ENCODE data around the gene ZNF331. TPM values are rescaled to one million over a fixed set of nuclear protein-coding genes. Genes with fewer than 3 reads are reported as not detected.
A peak's percentile ranks its signal among the peaks of the same experiment; 100 is the strongest.

Gene ZNF331
- total RNA-seq, 2 donors from 2014 or later, result 26.9 to 38.7 TPM

DNA sequence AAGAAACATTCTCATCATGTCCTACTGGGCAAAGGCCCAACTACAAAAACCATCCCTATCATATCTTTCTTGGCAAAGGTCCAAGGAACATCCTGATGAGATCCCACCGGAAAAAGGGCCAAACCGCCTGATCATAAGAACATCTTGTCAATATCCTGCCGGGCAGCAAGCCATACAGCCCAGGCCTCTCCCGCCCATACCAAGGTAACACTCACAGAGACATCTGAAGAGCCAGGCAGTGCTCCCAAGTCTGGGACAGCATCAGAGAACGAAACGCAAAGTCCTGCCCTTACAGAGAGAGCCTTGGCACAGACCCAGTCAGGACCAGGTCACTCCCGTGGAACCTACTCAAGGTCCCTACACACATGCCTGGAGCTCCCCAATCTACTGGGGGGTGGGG lies 18.5 kb upstream of the ZNF331 start:
- no peaks in the 10 kb centered on the region for H3K27me3 ChIP-seq (replicated peaks; ENCODE audit: insufficient read depth)
- H3K36me3 ChIP-seq, result no peaks in the 10 kb centered on the region
- DNase-seq (ENCODE audit: low spot score) (no peak), ATAC-seq (ENCODE audit: insufficient number of reproducible peaks, low FRiP score, low read depth) (no peak)
- H3K27ac ChIP-seq, result no peak overlapping the region
- H3K9me3 ChIP-seq, result no peaks in the 10 kb centered on the region
- H3K4me1 ChIP-seq (ENCODE audit: control insufficient read depth in 1 of 2, low read depth in 2 of 2), result peaks cover 0 to 10% of the 10 kb centered on the region in 2 donors
- H3K4me3 ChIP-seq, result no peak overlapping the region
- TF ChIP-seq, protein P1, sequence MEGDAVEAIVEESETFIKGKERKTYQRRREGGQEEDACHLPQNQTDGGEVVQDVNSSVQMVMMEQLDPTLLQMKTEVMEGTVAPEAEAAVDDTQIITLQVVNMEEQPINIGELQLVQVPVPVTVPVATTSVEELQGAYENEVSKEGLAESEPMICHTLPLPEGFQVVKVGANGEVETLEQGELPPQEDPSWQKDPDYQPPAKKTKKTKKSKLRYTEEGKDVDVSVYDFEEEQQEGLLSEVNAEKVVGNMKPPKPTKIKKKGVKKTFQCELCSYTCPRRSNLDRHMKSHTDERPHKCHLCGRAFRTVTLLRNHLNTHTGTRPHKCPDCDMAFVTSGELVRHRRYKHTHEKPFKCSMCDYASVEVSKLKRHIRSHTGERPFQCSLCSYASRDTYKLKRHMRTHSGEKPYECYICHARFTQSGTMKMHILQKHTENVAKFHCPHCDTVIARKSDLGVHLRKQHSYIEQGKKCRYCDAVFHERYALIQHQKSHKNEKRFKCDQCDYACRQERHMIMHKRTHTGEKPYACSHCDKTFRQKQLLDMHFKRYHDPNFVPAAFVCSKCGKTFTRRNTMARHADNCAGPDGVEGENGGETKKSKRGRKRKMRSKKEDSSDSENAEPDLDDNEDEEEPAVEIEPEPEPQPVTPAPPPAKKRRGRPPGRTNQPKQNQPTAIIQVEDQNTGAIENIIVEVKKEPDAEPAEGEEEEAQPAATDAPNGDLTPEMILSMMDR (IDR thresholded peaks at IDR 0.05), result no peak

DNA sequence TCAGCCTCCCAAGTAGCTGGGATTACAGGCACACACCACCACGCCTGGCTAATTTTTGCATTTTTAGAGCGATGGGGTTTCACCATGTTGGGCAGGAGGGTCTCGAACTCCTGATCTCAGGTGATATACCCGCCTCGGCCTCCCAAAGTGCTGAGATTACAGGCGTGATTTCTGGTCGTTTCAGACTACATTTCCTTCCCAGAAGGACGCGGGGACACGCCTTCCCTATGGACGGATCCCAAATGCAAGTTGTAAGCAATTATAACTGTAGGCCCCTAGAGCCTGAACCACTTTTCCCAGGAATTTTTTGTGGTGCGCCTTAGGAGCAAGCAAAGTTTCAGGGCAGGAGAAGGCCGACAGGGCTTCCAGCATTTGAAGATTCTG lies 17.8 kb upstream of the ZNF331 start:
- Histone ChIP-seq H3K4me3 (peak overlapping the region; percentile 68), H3K36me3 (no peaks in the 10 kb centered on the region), H3K27ac (peak overlapping the region; percentile 56 to 69), H3K4me1 (ENCODE audit: control insufficient read depth in 1 of 2, low read depth in 2 of 2) (peaks cover 0 to 10% of the 10 kb centered on the region in 2 donors), H3K9me3 (no peaks in the 10 kb centered on the region), H3K27me3 (replicated peaks; ENCODE audit: insufficient read depth) (no peaks in the 10 kb centered on the region)
- TF ChIP-seq, protein P1 (IDR thresholded peaks at IDR 0.05), result no peak
- DNase-seq (ENCODE audit: low spot score), result no peak
- ATAC-seq (ENCODE audit: insufficient number of reproducible peaks, low FRiP score, low read depth), result no peak

DNA sequence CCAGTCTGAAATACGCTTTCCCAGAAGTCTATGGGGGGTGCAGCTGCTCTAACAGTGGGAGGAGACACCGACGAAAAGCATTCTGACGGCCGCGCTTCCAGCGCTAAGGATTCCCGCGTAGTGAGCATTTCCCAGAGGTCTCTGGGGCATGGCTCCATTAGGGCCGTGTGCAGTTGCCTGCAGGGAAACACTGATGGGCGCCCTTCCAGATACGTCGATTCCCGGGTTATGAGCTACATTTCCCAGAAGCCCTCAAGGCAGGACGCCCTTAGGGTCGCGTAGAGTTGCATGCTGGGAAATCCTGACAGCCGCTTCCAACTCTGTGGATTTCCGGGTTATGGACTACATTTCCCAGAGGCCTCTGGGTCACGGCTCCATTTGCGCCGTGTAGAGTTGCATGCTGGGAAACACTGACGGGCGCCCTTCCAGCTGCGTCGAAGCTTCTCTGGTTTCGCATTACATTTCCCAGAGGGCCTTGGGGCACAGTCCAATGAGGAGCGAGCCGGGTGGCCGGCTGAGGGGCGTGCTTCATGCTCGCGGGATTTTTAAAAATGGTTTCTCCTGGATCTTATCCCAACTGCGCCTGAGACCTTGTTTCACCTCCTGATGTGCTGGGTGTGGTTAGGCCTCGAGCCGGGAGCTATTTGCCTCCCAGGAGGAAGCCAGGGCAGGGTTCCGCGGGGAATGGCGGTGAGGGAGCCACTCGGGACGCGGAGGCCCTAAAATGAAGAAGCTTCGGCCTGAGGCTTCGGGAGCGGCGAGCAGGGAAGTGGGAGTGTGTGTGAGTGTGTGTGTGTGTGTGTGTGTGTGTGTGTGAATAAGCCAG lies 17.2 kb upstream of the ZNF331 start:
- DNase-seq (ENCODE audit: low spot score) (peak; percentile 92), ATAC-seq (ENCODE audit: insufficient number of reproducible peaks, low FRiP score, low read depth) (peak; percentile 100)
- Histone ChIP-seq H3K4me3 (peak overlapping the region; percentile 68), H3K27me3 (replicated peaks; ENCODE audit: insufficient read depth) (no peaks in the 10 kb centered on the region), H3K4me1 (ENCODE audit: control insufficient read depth in 1 of 2, low read depth in 2 of 2) (peaks cover 0 to 10% of the 10 kb centered on the region in 2 donors), H3K9me3 (peaks cover 4% of the 10 kb centered on the region), H3K36me3 (no peaks in the 10 kb centered on the region), H3K27ac (peak overlapping the region; percentile 56 to 69)
- TF ChIP-seq, protein P1 (IDR thresholded peaks at IDR 0.05), result no peak

DNA sequence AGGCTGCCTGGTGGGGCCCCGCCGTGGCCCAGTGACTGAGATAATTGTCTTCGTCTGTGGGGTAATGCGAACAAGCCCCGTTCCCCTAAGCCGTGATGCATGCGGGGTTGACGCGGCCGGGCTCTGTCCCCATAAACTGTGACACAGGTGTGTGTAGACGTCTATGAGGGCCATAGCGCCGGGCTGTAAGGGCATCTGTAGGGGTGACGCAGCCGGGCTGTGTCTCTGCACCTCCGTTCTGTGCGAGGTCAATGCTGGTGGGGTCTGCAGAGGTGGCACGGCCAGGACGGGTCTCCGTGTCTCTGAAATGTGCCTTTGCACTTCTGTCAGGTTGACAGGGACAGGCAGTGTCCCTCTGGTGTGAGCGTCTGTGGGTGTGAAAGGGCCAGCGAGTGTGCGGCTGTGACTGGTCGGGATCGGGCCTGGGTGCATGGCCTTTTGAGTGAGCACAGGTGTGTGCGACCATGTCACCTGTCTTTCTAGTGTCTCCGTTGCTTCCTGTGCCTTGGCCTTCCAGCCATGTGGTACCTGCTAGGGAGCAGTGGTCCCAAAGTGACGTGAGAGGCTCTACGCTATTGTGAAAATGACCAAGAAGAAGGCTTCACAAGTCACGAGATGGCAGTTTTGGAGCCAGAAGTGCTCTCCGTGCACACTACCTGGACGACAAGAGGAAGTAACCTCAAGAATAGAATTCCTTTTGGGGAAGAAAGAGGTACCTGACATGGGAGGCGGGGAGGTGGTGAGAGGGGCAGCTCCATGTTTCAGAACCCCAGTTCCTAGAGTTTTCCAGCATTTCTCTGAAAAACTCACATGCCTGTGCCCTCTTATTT lies 16.4 kb upstream of the ZNF331 start:
- ATAC-seq (ENCODE audit: insufficient number of reproducible peaks, low FRiP score, low read depth), result no peak
- peaks cover 9% of the 10 kb centered on the region for H3K9me3 ChIP-seq
- no peak for DNase-seq (ENCODE audit: low spot score)
- peaks cover 0 to 10% of the 10 kb centered on the region in 2 donors for H3K4me1 ChIP-seq (ENCODE audit: control insufficient read depth in 1 of 2, low read depth in 2 of 2)
- no peaks in the 10 kb centered on the region for H3K36me3 ChIP-seq
- no peaks in the 10 kb centered on the region for H3K27me3 ChIP-seq (replicated peaks; ENCODE audit: insufficient read depth)
- TF ChIP-seq, protein P1 (IDR thresholded peaks at IDR 0.05), result no peak
- H3K4me3 ChIP-seq, result peak overlapping the region; percentile 68
- no peak overlapping the region for H3K27ac ChIP-seq

DNA sequence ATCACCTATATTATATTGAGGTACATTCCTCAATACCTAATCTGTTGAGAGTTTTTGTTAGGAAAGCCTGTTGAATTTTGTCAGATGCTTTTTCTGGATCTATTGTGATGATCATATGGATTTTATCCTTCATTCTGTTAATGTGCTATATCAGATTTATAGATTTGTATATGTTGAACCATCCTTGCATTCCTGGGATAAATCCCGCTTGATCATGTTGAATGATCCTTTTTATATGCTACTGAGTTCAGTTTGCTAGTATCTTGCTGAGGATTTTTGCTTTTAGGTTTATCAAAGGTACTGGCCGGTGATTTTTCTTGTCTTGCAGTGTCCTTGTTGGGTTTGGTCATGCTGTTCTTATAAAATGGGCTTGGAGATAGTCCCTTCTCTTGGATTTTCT lies 12.0 kb upstream of the ZNF331 start:
- TF ChIP-seq, protein P1 (IDR thresholded peaks at IDR 0.05), result no peak
- no peak for DNase-seq (ENCODE audit: low spot score)
- H3K27ac ChIP-seq, result no peak overlapping the region
- H3K4me1 ChIP-seq (ENCODE audit: control insufficient read depth in 1 of 2, low read depth in 2 of 2), result peaks cover 0 to 10% of the 10 kb centered on the region in 2 donors
- no peaks in the 10 kb centered on the region for H3K27me3 ChIP-seq (replicated peaks; ENCODE audit: insufficient read depth)
- peaks cover 9% of the 10 kb centered on the region for H3K9me3 ChIP-seq
- H3K36me3 ChIP-seq, result no peaks in the 10 kb centered on the region
- no peak overlapping the region for H3K4me3 ChIP-seq
- ATAC-seq (ENCODE audit: insufficient number of reproducible peaks, low FRiP score, low read depth), result no peak

All from thoracic aorta (tissue), 2 donors.